Testis (tissue), 2 donors: ENCODE data around the gene DPYD.

Experiments
- CTCF ChIP-seq, 3 experiments: fragments of 450-650 bp in 2 of 3; fragments of 200-600 bp in 1 of 3; sonication (generic) in 1 of 3; IDR thresholded peaks; one replicate each; pipeline ENCODE4 v1.5.1; 2016 to 2019; ENCODE audit warnings: antibody characterized with exemption in 3 of 3, mild to moderate bottlenecking in 2 of 3, moderate library complexity in 1 of 3
- POLR2A ChIP-seq: fragments of 450-650 bp; IDR thresholded peaks from one replicate; pipeline ENCODE4 v1.6.1; 2017; ENCODE audit warnings: antibody characterized with exemption, mild to moderate bottlenecking, moderate library complexity

GRCh38 chr1:97038410-97038809 is 882.4 kb downstream of the DPYD start:
- TF ChIP-seq CTCF (IDR thresholded peaks at IDR 0.05) (no peak), POLR2A (no peak)
